Fibroblast of skin of right biceps (primary cell): Measurements from ENCODE around the gene COTL1.

Source experiments
- DNase-seq: peaks from one replicate; pipeline ENCODE4 v3.0.0-alpha.2; 2013

The COTL1 gene

GRCh38 chr16:84594725-84595038 is 23.2 kb downstream of the COTL1 start:
- DNase-seq: no peak

DNA sequence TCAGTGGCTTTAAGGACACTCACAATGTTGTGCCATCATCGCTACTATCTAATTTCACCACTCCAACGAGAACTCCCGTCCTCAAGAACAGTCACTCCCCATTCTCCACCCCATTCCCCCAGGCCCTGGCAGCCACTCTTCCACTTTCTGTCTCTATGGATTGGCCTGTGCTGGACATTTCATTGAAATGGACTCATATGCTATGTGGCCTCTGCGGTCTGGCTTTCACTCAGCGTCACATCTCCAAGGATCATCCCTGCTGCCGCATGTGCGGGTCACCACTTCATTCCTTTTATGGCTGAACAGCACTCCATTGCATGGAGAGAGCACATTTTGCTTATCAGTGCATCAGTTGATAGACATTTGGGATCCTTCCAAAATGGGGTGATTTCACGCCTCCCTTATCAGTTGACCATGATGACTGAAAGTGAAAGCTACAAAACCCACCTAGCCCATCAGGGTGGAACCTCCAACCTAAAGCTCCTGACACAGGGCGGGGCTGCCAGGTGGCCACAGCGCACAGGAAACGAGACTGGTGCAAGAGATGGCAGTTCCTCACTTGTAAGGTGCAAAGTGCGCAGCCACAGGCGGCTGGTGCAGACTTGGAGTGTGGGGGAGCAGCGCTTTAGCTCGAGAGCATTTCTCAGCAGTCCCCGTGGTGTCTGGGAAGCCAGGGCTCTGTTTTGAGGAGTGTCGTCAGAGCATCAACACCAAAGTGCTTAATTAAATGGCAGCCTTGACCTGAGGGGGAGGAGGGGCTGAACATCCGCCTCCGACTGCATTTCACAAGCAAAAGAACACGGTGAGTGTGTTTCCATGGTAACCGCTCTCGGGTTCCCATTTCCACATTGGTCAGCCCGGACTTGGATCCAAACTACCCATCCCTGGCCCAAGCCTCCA is 23.8 kb downstream of the COTL1 start:
- DNase-seq: no peak

GRCh38 chr16:84592718-84593117 is 25.2 kb downstream of the COTL1 start:
- DNase-seq: no peak

DNA sequence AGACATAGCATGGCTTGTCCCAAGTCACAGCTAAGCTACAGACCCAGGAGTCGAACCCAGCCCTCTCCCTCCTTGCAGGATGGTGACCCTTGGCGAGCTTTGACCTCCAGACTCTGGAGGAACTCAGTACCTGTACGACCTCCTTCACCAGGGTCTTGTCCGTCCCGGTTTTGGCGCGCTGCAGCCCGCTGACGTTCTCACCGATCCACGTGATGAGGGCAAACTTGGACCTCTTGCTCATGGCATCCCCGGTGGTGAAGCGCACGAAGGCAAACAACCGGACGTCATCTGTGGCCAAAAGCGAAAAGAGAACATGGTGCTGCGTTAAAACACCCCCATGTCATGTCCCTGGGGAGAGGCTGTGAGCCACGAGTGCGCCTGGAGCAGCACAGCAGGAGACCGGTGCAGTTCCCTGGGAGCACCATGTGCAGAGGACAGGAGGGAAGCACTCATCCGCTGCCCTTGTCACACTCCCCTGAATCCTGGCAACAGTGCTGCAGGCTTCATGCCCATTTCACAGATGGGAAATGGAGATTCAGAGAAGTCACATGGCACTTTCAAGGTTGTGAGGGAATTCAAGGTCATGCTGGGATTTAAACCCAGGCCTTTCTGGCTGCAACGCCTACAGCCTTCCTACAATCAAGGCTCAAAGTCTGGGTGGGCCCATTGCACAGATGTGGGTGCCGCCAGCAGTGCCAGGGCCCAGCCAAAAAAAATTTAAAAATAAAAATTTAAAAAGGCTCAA is 27.7 kb downstream of the COTL1 start:
- DNase-seq: no peak

DNA sequence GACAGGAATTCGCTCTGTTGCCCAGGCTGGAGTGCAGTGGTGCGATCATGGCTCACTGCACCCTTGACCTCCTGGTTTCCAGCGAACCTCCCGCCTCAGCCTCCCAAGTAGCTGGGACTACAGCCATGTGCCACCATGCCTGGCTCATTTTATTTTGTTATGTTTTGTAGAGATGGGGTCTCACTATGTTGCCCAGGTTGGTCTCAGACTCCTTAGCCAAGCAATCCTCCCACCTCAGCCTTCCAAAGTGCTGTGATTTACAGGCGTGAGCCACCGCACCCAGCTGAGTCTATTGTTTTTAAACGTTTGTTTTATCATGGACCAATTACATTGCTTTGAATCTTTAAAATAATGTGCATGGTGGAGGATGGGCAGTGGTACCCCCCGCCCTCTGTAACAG is 28.9 kb downstream of the COTL1 start:
- DNase-seq: no peak

DNA sequence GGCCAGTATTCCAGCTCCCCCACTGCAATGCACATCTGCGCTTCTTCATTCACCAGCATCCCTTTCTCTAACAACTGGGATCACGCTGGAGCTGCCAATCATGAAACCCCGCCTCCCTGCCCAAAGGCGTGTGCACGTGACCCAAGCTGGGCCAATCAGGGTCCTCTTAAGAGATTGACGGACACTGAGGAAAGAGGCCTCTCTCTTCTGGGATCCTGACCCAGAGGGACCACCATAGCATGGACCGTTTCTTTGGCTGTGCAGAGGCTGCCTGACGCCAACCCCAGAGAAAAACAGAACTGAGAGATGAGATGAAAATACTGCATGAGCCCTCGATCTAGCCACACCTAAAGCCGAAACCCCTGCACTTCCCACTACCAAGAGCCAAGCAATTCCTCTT is 32.0 kb downstream of the COTL1 start:
- DNase-seq: no peak

- DNase-seq: no peak
These were observed 32.4 kb downstream of the COTL1 start for GRCh38 chr16:84585467-84585866.

GRCh38 chr16:84584678-84585077 is 33.2 kb downstream of the COTL1 start:
- DNase-seq: no peak

DNA sequence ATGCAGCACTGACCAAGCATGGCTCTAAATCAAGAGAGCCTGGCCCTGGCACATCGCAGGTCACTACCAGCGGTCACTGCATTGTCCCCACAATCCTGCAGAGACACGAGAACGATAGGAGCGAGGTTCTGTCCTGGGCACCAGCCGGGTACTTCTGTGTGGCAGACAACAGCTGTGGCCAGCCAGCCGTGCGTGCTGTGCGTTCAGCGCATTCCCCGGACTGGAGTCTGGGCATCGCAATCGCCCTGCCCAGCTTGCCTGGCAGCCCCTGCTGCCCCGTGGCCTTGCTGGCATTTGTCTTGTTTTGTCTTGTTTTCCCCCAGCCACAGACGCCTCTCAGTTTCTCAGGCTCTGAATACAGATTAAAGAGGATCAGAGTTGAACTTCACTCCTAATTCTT is 33.9 kb downstream of the COTL1 start:
- no peak for DNase-seq

DNA sequence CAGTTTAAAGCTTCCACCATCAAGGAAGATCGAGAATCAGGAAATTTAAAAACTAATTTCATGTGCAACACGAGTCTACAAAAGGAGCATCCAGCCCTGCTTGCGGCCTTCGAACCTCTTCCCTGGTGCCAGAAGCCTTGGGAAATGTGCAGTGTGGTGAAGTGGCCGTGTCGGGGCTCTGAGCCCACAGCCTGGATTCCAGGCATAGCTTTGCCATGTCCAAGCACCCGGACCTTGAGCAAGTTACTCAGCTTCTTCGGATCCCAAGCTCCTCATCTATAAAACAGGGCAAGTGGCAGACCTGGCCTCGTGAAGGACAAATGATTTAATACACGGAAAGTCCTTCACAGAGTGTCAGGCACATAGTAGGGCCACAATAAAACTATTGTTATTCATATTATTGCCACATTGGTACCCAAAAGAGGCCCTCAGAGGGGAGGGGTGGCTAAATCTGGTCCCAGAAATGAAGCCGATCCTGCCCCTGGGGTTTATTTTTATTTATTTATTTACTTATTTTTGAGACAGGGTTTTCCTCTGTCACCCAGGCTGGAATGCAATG is 34.8 kb downstream of the COTL1 start:
- peak; percentile 54 for DNase-seq

DNA sequence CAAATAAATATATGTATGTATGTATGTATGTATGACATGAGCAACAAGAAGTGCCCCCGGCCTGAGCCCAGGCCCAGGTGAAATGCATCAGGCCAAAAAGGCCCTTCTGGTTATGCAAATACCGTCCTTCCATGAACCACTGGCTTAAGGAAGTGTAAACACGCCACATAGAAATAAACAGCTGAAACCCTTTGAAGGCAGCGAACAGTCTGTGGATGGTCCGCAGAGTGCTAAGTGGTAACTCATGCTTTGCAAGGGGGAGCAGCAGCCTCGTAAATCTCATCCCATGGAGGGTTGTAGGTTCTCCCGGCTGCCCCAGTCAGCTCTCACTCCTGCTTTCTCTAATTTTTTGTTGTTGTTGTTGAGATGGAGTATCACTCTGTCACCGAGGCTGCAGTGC is 36.7 kb downstream of the COTL1 start:
- no peak for DNase-seq

DNA sequence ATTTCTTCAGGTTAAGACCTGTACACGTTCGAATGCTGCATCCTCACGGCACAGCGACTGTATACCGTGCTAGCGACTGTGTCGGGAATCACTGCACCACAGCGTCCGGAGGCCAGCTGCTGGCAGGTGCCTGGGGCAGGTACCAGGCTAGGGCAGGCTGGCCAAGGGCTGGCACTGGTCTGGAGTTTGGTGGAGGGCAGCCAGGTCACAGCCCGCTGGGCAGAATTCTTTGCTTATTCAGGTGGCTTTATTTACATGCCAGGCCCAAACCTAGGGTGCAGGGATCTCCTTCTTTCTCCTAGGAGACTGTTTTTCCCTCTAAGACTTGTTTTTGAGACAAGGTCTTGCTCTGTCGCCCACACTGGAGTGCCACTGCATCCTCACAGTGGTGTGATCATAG is 37.9 kb downstream of the COTL1 start:
- no peak for DNase-seq

DNA sequence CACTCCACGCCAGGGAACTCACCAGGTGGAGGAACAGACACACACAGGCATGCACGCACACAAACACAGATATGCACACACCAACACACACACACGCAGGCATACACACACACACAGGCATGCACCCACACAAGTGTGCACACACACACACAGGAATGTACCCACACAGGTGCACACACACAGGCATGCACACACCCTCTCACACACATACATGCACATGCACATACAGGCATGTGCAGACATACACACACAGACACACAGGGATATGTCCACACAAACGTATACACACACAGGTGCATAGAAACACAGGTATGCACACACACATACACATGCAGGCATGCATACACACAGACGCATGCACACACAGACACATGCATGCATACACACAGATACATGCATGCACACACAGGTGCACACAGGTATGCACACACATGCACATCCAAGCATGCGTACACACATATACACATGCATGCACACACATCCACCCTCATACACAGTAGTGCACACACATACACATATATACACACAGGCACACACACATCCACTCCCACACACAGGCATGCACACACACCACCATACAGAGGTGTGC is 39.2 kb downstream of the COTL1 start:
- DNase-seq: no peak

GRCh38 chr16:84577034-84577803 is 40.7 kb downstream of the COTL1 start:
- no peak for DNase-seq

DNA sequence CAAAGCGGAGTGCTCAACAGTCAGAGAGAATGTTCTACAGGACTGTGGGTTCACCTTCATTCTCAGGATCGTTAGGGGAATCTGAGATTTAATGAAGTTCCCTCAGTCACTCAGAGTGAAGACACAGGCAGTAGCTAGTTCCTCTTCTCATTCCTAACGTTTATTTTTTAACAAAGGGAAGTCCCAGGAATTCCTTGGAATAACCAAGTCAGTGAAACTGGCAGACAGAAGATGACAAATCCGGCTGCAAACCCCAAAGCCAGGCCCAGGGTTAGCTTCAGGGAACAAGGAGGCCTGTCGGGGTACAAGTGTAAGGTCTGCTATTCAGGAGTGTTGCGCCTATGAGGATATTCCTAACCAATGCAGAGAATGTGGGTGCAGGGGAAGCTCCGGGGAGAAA is 42.0 kb downstream of the COTL1 start:
- DNase-seq: no peak

- DNase-seq: no peak
These were observed 43.7 kb downstream of the COTL1 start for GRCh38 chr16:84574191-84574590.

GRCh38 chr16:84572096-84572495 is 45.8 kb downstream of the COTL1 start:
- DNase-seq: no peak

DNA sequence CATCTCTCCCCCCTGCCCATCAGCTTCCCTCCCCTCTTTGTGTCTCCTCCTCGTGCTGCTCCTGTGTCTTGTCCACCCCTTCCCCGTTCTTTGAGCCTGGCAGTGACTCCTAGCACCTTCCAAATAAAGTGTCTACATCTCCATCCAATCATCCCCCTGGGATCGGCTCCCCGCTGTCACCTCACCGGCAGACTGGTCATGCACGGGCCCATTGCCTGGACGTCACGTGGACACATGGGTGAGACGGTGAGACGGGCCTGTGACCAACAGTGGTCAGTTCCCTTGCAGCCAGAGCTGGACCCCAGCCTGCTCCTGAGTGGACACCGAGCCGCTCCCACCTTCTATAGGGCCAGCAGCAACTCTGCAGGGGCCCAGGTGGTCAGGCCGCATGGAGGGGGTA is 46.4 kb downstream of the COTL1 start:
- DNase-seq: no peak

DNA sequence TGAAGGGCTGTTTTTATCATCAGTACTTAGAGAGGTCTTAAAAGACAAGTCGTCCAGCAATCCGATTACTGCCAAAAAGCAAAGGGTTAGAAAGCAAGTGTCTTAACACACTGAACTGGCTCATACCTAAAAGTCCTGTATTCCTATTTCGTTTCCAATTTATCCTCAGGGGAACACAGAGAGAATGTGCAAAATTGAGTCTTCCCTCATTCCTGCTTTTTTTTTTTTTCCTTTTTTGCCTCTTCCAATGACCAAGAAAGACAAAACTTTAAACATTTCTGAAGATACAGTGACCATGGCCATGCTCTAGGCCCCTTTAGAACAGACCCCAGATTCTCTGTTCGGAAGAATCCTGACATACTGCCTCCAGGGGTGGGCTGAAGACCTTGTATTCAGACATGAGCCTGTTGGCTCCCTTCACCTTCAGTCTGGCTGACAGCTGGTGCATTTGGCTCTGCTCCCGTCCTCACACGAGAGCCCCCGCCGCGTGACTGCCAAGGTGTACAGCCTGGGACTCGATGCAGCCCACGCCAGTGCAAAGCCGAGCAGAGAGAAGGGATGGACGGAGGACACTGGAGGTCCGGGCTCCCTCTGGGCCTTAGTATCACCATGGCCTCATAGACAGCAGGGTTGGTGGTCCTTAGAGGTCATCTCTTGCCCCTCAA is 47.0 kb downstream of the COTL1 start:
- no peak for DNase-seq

GRCh38 chr16:84569382-84569987 is 48.4 kb downstream of the COTL1 start:
- DNase-seq: no peak

- no peak for DNase-seq
These were observed 49.8 kb downstream of the COTL1 start for GRCh38 chr16:84568066-84568465.
